IMR-90 (cell line): ENCODE results near the gene NANS. TPM values are rescaled to one million over a fixed set of nuclear protein-coding genes. Genes with fewer than 3 reads are reported as not detected.
A peak's percentile ranks its signal among the peaks of the same experiment; 100 is the strongest.

ENCODE experiments used
- ATAC-seq: fragments of 200-7000 bp; cut with Tn5 transposase; 2 replicates; pipeline ENCODE4 v1.9.1; 2020; ENCODE audit warnings: low read depth, mild to moderate bottlenecking, moderate library complexity
- BruUV-seq: library from RNA; stranded (reverse); fragments of 400-500 nt; replicated peaks from 2 replicates; lab custom pipeline; 2021; lab: Mats Ljungman, UMichigan
- CTCF ChIA-PET: fragments of 300-600 bp; formaldehyde crosslinking; extraction: SDS; loops from one replicate; lab custom pipeline; 2021; ENCODE audit warnings: antibody characterized with exemption; lab: Yijun Ruan, JAX
- POLR2A ChIA-PET: fragments of 300-600 bp; sonication (Branson Sonifier 250); formaldehyde crosslinking; loops from one replicate; lab custom pipeline; 2022; ENCODE audit warnings: antibody characterized with exemption; ENCODE audit not compliant: unreplicated experiment; lab: Charles Lee
- DNase-seq: peaks from one replicate; pipeline ENCODE4 v3.0.0; 2013
- H2AFZ ChIP-seq: replicated peaks from 2 replicates; pipeline ENCODE3; 2013; ENCODE audit warnings: low read length, mild to moderate bottlenecking; ENCODE audit not compliant: poor library complexity
- H2AK5ac ChIP-seq: 2 replicates; pipeline ENCODE4 v1.6.1; 2013; ENCODE audit warnings: low read depth, low read length, inconsistent platforms
- H2AK9ac ChIP-seq: replicated peaks from 2 replicates; pipeline ENCODE3; 2013; ENCODE audit warnings: mild to moderate bottlenecking, low read depth, low read length, moderate library complexity; ENCODE audit not compliant: poor library complexity
- H2BK120ac ChIP-seq: 2 replicates; pipeline ENCODE4 v1.6.1; 2013; ENCODE audit warnings: low read depth, low read length, inconsistent platforms
- H2BK15ac ChIP-seq: 3 replicates; pipeline ENCODE4 v1.6.1; 2013; ENCODE audit warnings: low read depth, low read length, inconsistent platforms
- H2BK20ac ChIP-seq: 2 replicates; pipeline ENCODE4 v1.6.1; 2013; ENCODE audit warnings: low read depth, mild to moderate bottlenecking, inconsistent platforms, low read length, moderate library complexity
- H2BK5ac ChIP-seq: 2 replicates; pipeline ENCODE4 v1.6.1; 2013; ENCODE audit warnings: mild to moderate bottlenecking, low read depth, low read length, inconsistent platforms; ENCODE audit not compliant: poor library complexity, severe bottlenecking
- H3K14ac ChIP-seq: replicated peaks from 2 replicates; pipeline ENCODE4 v1.6.1; 2013; ENCODE audit warnings: low read depth, low read length, inconsistent platforms
- H3K18ac ChIP-seq: 2 replicates; pipeline ENCODE4 v1.6.1; 2013; ENCODE audit warnings: low read depth, low read length, control low read depth
- H3K23ac ChIP-seq: 2 replicates; pipeline ENCODE4 v1.6.1; 2013; ENCODE audit warnings: low read depth, low read length, inconsistent platforms
- H3K27ac ChIP-seq: 2 replicates; pipeline ENCODE4 v1.5.1; 2013; ENCODE audit warnings: mild to moderate bottlenecking, control low read depth, low read length; ENCODE audit not compliant: insufficient read depth
- H3K27me3 ChIP-seq: 2 replicates; pipeline ENCODE4 v1.6.1; 2013; ENCODE audit warnings: low read length; ENCODE audit not compliant: control insufficient read depth, insufficient read depth
- H3K36me3 ChIP-seq: 2 replicates; pipeline ENCODE4 v1.6.1; 2013; ENCODE audit warnings: low read length, mixed read lengths; ENCODE audit not compliant: control insufficient read depth, insufficient read depth
- H3K4ac ChIP-seq: 2 replicates; pipeline ENCODE4 v1.6.1; 2013; ENCODE audit warnings: low read depth, low read length, inconsistent platforms
- H3K4me1 ChIP-seq: 2 replicates; pipeline ENCODE4 v1.6.1; 2013; ENCODE audit warnings: low read length, mixed read lengths; ENCODE audit not compliant: control insufficient read depth, insufficient read depth
- H3K4me2 ChIP-seq: 2 replicates; pipeline ENCODE4 v1.6.1; 2013; ENCODE audit warnings: low read depth, mild to moderate bottlenecking, control low read depth, low read length, moderate library complexity
- H3K4me3 ChIP-seq: 2 replicates; pipeline ENCODE4 v1.5.1; 2013; ENCODE audit warnings: low read depth, mild to moderate bottlenecking, control low read depth, low read length, moderate library complexity; ENCODE audit not compliant: insufficient read depth
- H3K56ac ChIP-seq: 2 replicates; pipeline ENCODE4 v1.6.1; 2013; ENCODE audit warnings: low read length, inconsistent platforms; ENCODE audit not compliant: insufficient read depth; ENCODE audit errors: extremely low read depth
- H3K79me1 ChIP-seq, 2 experiments: 2 replicates each; pipeline ENCODE4 v1.6.1; 2013; ENCODE audit warnings: low read length in 2 of 2, inconsistent platforms in 1 of 2, low read depth in 1 of 2
- H3K9ac ChIP-seq: 2 replicates; pipeline ENCODE4 v1.6.1; 2013; ENCODE audit warnings: low read depth, low read length, control low read depth
- H3K9me1 ChIP-seq: 2 replicates; pipeline ENCODE4 v1.6.1; 2013; ENCODE audit warnings: low read length, inconsistent platforms; ENCODE audit not compliant: insufficient read depth
- H3K9me3 ChIP-seq: 2 replicates; pipeline ENCODE4 v1.6.1; 2013; ENCODE audit warnings: low read length; ENCODE audit not compliant: control insufficient read depth, insufficient read depth
- H4K20me1 ChIP-seq: 2 replicates; pipeline ENCODE4 v1.6.1; 2013; ENCODE audit warnings: low read length, inconsistent platforms; ENCODE audit not compliant: insufficient read depth
- H4K5ac ChIP-seq: 2 replicates; pipeline ENCODE4 v1.6.1; 2013; ENCODE audit warnings: mild to moderate bottlenecking, low read depth, low read length, control low read depth
- H4K8ac ChIP-seq, 2 experiments: 2 replicates each; pipeline ENCODE4 v1.6.1; 2013; ENCODE audit warnings: low read depth in 2 of 2, low read length in 2 of 2, control low read depth in 1 of 2, inconsistent platforms in 1 of 2
- H4K91ac ChIP-seq: 2 replicates; pipeline ENCODE4 v1.6.1; 2013; ENCODE audit warnings: low read depth, low read length, inconsistent platforms; ENCODE audit not compliant: insufficient read depth
- BHLHE40 ChIP-seq: fragments of 150-350 bp; IDR thresholded peaks from 2 replicates; pipeline ENCODE4 v1.6.1; 2016; ENCODE audit warnings: mild to moderate bottlenecking, low read depth, low read length
- CEBPB ChIP-seq: IDR thresholded peaks from 2 replicates; pipeline ENCODE4 v1.6.1; 2012; ENCODE audit warnings: low read depth, low read length, improper control_type of control experiment
- MAFK ChIP-seq: IDR thresholded peaks from 2 replicates; pipeline ENCODE4 v1.6.1; 2012; ENCODE audit warnings: low read depth, low read length, improper control_type of control experiment
- NFE2L2 ChIP-seq: fragments of 150-350 bp; IDR thresholded peaks from 2 replicates; pipeline ENCODE4 v1.6.1; 2016; ENCODE audit warnings: low read depth, mild to moderate bottlenecking, low read length
- POLR2A ChIP-seq: IDR thresholded peaks from 2 replicates; pipeline ENCODE4 v1.6.1; 2012; ENCODE audit warnings: mild to moderate bottlenecking, low read depth, low read length
- RAD21 ChIP-seq: IDR thresholded peaks from 2 replicates; pipeline ENCODE4 v1.6.1; 2012; ENCODE audit warnings: low read length, improper control_type of control experiment
- RFX5 ChIP-seq: IDR thresholded peaks from 2 replicates; pipeline ENCODE4 v1.8.0; 2012; ENCODE audit warnings: low read depth, mild to moderate bottlenecking, low read length, moderate library complexity
- dilution Hi-C: fragments of 300-500 bp; cut with HindIII; formaldehyde crosslinking; loops from one replicate; pipeline ENCODE4 v1.14.3; 2018; ENCODE audit warnings: low sequenced_read_pairs; ENCODE audit not compliant: unreplicated experiment
- in situ Hi-C: fragments of 300-500 bp; cut with MboI; formaldehyde crosslinking; loops from 3 replicates; pipeline ENCODE4 v1.14.3; 2019; ENCODE audit warnings: low sequenced_read_pairs, inconsistent platforms, mixed read lengths
- intact Hi-C: fragments of 100-400 bp; cut with micrococcal nuclease; formaldehyde crosslinking; loops from 2 replicates; pipeline ENCODE4 v1.10.0; 2022
- polyA plus RNA-seq, 3 experiments: library from polyadenylated mRNA; depleted of rRNA; stranded (reverse); fragments of >200 nt; gene quantifications; 2 replicates each; pipeline ENCODE4 v1.2.3, GENCODE V29; 2012; ENCODE audit warnings: low replicate concordance in 1 of 3
- total RNA-seq: library from RNA; depleted of rRNA; stranded (reverse); fragments of >200 nt; gene quantifications from 2 replicates; pipeline ENCODE4 v1.2.3, GENCODE V29; 2012
- TF ChIP-seq, protein P1 (sequence below): conservative IDR thresholded peaks from 2 replicates; pipeline ENCODE4 v1.5.1; 2012; ENCODE audit warnings: mild to moderate bottlenecking, low read depth, low read length, improper control_type of control experiment
- TF ChIP-seq, protein P2 (sequence below): fragments of 150-350 bp; IDR thresholded peaks from 2 replicates; pipeline ENCODE4 v1.6.1; 2016; ENCODE audit warnings: low read depth, mild to moderate bottlenecking, low read length, moderate library complexity, borderline replicate concordance

NANS gene
- total and polyA plus RNA-seq, 2 of the 4 experiments (the other 2 are of a cell fraction), result 210 to 306 TPM

DNA sequence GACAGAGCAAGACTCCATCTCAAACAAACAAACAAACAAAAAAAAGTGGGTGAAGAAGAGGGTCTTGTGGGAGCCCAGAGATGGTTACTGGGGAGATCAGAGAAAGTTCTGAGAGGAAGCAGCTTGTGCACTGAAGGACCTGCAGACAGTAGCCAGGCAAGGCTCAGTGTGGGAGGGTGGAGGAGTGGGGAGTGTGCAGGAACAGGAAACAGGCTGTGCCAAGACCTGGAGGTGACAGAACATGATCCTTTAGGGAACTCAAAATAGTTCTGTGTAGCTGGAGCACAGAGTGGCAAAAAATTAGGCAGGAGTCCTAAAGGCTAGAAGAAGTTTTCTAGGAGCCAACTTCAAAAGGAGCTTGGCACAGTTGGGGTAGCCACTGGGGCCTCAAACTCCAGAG lies 19.2 kb upstream of the NANS start:
- ATAC-seq (no peak), DNase-seq (peak; percentile 35)
- 0 out of 2 replicates have a peak overlapping the region, but pooled peaks have one; percentile 49 for H3K18ac ChIP-seq
- H3K79me1 ChIP-seq, result peaks cover 0 to 16% of the 10 kb centered on the region in 2 experiments; a peak in 2 of 4 replicates
- intact Hi-C loops, result no loop called here
- in situ Hi-C loops, result no loop called here
- BruUV-seq, result no TSS peak
- H3K36me3 ChIP-seq, result no peaks in the 10 kb centered on the region
- H4K5ac ChIP-seq, result no peak overlapping the region
- no peak for TF ChIP-seq RAD21
- TF ChIP-seq MAFK, result no peak
- TF ChIP-seq, protein P1, sequence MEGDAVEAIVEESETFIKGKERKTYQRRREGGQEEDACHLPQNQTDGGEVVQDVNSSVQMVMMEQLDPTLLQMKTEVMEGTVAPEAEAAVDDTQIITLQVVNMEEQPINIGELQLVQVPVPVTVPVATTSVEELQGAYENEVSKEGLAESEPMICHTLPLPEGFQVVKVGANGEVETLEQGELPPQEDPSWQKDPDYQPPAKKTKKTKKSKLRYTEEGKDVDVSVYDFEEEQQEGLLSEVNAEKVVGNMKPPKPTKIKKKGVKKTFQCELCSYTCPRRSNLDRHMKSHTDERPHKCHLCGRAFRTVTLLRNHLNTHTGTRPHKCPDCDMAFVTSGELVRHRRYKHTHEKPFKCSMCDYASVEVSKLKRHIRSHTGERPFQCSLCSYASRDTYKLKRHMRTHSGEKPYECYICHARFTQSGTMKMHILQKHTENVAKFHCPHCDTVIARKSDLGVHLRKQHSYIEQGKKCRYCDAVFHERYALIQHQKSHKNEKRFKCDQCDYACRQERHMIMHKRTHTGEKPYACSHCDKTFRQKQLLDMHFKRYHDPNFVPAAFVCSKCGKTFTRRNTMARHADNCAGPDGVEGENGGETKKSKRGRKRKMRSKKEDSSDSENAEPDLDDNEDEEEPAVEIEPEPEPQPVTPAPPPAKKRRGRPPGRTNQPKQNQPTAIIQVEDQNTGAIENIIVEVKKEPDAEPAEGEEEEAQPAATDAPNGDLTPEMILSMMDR, result no peak
- no peak for TF ChIP-seq NFE2L2
- TF ChIP-seq, protein P2, sequence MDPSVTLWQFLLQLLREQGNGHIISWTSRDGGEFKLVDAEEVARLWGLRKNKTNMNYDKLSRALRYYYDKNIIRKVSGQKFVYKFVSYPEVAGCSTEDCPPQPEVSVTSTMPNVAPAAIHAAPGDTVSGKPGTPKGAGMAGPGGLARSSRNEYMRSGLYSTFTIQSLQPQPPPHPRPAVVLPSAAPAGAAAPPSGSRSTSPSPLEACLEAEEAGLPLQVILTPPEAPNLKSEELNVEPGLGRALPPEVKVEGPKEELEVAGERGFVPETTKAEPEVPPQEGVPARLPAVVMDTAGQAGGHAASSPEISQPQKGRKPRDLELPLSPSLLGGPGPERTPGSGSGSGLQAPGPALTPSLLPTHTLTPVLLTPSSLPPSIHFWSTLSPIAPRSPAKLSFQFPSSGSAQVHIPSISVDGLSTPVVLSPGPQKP, result no peak
- no peak for TF ChIP-seq CEBPB
- TF ChIP-seq RFX5, result no peak
- no peak for TF ChIP-seq BHLHE40
- no peak for TF ChIP-seq POLR2A
- CTCF ChIA-PET, result interaction anchor here (1.0 kb wide), 1 partner anchor 36 kb away, joined by 3 read pairs; no protein-coding TSS in a partner anchor
- H2BK15ac ChIP-seq, result peak overlapping the region; percentile 53; the same call in 1 of the 3 replicates
- no peak overlapping the region for H2BK5ac ChIP-seq
- peaks cover 11% of the 10 kb centered on the region for H3K4me1 ChIP-seq
- H2AK5ac ChIP-seq, result peak overlapping the region; percentile 67
- H3K4ac ChIP-seq, result peak overlapping the region; percentile 64
- H3K9me3 ChIP-seq, result no peaks in the 10 kb centered on the region
- no peaks in the 10 kb centered on the region for H3K27me3 ChIP-seq
- H3K23ac ChIP-seq, result peak overlapping the region; percentile 11; the same call in 1 of the 2 replicates
- H3K9me1 ChIP-seq, result peaks cover 20% of the 10 kb centered on the region
- peak overlapping the region; percentile 31; the same call in 1 of the 2 replicates for H3K14ac ChIP-seq
- dilution Hi-C loops, result no loop called here
- H2AK9ac ChIP-seq, result peak overlapping the region; percentile 15
- peak overlapping the region; percentile 53 for H2BK20ac ChIP-seq
- H4K8ac ChIP-seq, result peak overlapping the region; percentile 81 to 86; a peak in 2 of 4 replicates
- no peaks in the 10 kb centered on the region for H4K20me1 ChIP-seq
- H2AFZ ChIP-seq, result peak overlapping the region; percentile 74
- H3K27ac ChIP-seq, result no peak overlapping the region
- H3K56ac ChIP-seq, result no peak overlapping the region
- peak overlapping the region; percentile 43 for H2BK120ac ChIP-seq
- no peak overlapping the region for H3K4me3 ChIP-seq
- POLR2A ChIA-PET, result no interaction called here
- peak overlapping the region; percentile 77 for H4K91ac ChIP-seq
- no peak overlapping the region for H3K4me2 ChIP-seq
- H3K9ac ChIP-seq, result no peak overlapping the region
